IMR-90 (cell line): Measurements from ENCODE around the gene CRYBG2. TPM values are rescaled to one million over a fixed set of nuclear protein-coding genes. Genes with fewer than 3 reads are reported as not detected.

Experiments
- ATAC-seq: fragments of 200-7000 bp; cut with Tn5 transposase; 2 replicates; pipeline ENCODE4 v1.9.1; 2020; ENCODE audit warnings: low read depth, mild to moderate bottlenecking, moderate library complexity
- BruUV-seq: library from RNA; stranded (reverse); fragments of 400-500 nt; replicated peaks from 2 replicates; lab custom pipeline; 2021; lab: Mats Ljungman, UMichigan
- CTCF ChIA-PET: fragments of 300-600 bp; formaldehyde crosslinking; extraction: SDS; loops from one replicate; lab custom pipeline; 2021; ENCODE audit warnings: antibody characterized with exemption; lab: Yijun Ruan, JAX
- POLR2A ChIA-PET: fragments of 300-600 bp; sonication (Branson Sonifier 250); formaldehyde crosslinking; loops from one replicate; lab custom pipeline; 2022; ENCODE audit warnings: antibody characterized with exemption; ENCODE audit not compliant: unreplicated experiment; lab: Charles Lee
- DNase-seq: peaks from one replicate; pipeline ENCODE4 v3.0.0; 2013
- H2AFZ ChIP-seq: replicated peaks from 2 replicates; pipeline ENCODE3; 2013; ENCODE audit warnings: low read length, mild to moderate bottlenecking; ENCODE audit not compliant: poor library complexity
- H2AK5ac ChIP-seq: 2 replicates; pipeline ENCODE4 v1.6.1; 2013; ENCODE audit warnings: low read depth, low read length, inconsistent platforms
- H2AK9ac ChIP-seq: replicated peaks from 2 replicates; pipeline ENCODE3; 2013; ENCODE audit warnings: mild to moderate bottlenecking, low read depth, low read length, moderate library complexity; ENCODE audit not compliant: poor library complexity
- H2BK120ac ChIP-seq: 2 replicates; pipeline ENCODE4 v1.6.1; 2013; ENCODE audit warnings: low read depth, low read length, inconsistent platforms
- H2BK15ac ChIP-seq: 3 replicates; pipeline ENCODE4 v1.6.1; 2013; ENCODE audit warnings: low read depth, low read length, inconsistent platforms
- H2BK20ac ChIP-seq: 2 replicates; pipeline ENCODE4 v1.6.1; 2013; ENCODE audit warnings: low read depth, mild to moderate bottlenecking, inconsistent platforms, low read length, moderate library complexity
- H2BK5ac ChIP-seq: 2 replicates; pipeline ENCODE4 v1.6.1; 2013; ENCODE audit warnings: mild to moderate bottlenecking, low read depth, low read length, inconsistent platforms; ENCODE audit not compliant: poor library complexity, severe bottlenecking
- H3K14ac ChIP-seq: replicated peaks from 2 replicates; pipeline ENCODE4 v1.6.1; 2013; ENCODE audit warnings: low read depth, low read length, inconsistent platforms
- H3K18ac ChIP-seq: 2 replicates; pipeline ENCODE4 v1.6.1; 2013; ENCODE audit warnings: low read depth, low read length, control low read depth
- H3K23ac ChIP-seq: 2 replicates; pipeline ENCODE4 v1.6.1; 2013; ENCODE audit warnings: low read depth, low read length, inconsistent platforms
- H3K27ac ChIP-seq: 2 replicates; pipeline ENCODE4 v1.5.1; 2013; ENCODE audit warnings: mild to moderate bottlenecking, control low read depth, low read length; ENCODE audit not compliant: insufficient read depth
- H3K27me3 ChIP-seq: 2 replicates; pipeline ENCODE4 v1.6.1; 2013; ENCODE audit warnings: low read length; ENCODE audit not compliant: control insufficient read depth, insufficient read depth
- H3K36me3 ChIP-seq: 2 replicates; pipeline ENCODE4 v1.6.1; 2013; ENCODE audit warnings: low read length, mixed read lengths; ENCODE audit not compliant: control insufficient read depth, insufficient read depth
- H3K4ac ChIP-seq: 2 replicates; pipeline ENCODE4 v1.6.1; 2013; ENCODE audit warnings: low read depth, low read length, inconsistent platforms
- H3K4me1 ChIP-seq: 2 replicates; pipeline ENCODE4 v1.6.1; 2013; ENCODE audit warnings: low read length, mixed read lengths; ENCODE audit not compliant: control insufficient read depth, insufficient read depth
- H3K4me2 ChIP-seq: 2 replicates; pipeline ENCODE4 v1.6.1; 2013; ENCODE audit warnings: low read depth, mild to moderate bottlenecking, control low read depth, low read length, moderate library complexity
- H3K4me3 ChIP-seq: 2 replicates; pipeline ENCODE4 v1.5.1; 2013; ENCODE audit warnings: low read depth, mild to moderate bottlenecking, control low read depth, low read length, moderate library complexity; ENCODE audit not compliant: insufficient read depth
- H3K56ac ChIP-seq: 2 replicates; pipeline ENCODE4 v1.6.1; 2013; ENCODE audit warnings: low read length, inconsistent platforms; ENCODE audit not compliant: insufficient read depth; ENCODE audit errors: extremely low read depth
- H3K79me1 ChIP-seq, 2 experiments: 2 replicates each; pipeline ENCODE4 v1.6.1; 2013; ENCODE audit warnings: low read length in 2 of 2, inconsistent platforms in 1 of 2, low read depth in 1 of 2
- H3K9ac ChIP-seq: 2 replicates; pipeline ENCODE4 v1.6.1; 2013; ENCODE audit warnings: low read depth, low read length, control low read depth
- H3K9me1 ChIP-seq: 2 replicates; pipeline ENCODE4 v1.6.1; 2013; ENCODE audit warnings: low read length, inconsistent platforms; ENCODE audit not compliant: insufficient read depth
- H3K9me3 ChIP-seq: 2 replicates; pipeline ENCODE4 v1.6.1; 2013; ENCODE audit warnings: low read length; ENCODE audit not compliant: control insufficient read depth, insufficient read depth
- H4K20me1 ChIP-seq: 2 replicates; pipeline ENCODE4 v1.6.1; 2013; ENCODE audit warnings: low read length, inconsistent platforms; ENCODE audit not compliant: insufficient read depth
- H4K5ac ChIP-seq: 2 replicates; pipeline ENCODE4 v1.6.1; 2013; ENCODE audit warnings: mild to moderate bottlenecking, low read depth, low read length, control low read depth
- H4K8ac ChIP-seq, 2 experiments: 2 replicates each; pipeline ENCODE4 v1.6.1; 2013; ENCODE audit warnings: low read depth in 2 of 2, low read length in 2 of 2, control low read depth in 1 of 2, inconsistent platforms in 1 of 2
- H4K91ac ChIP-seq: 2 replicates; pipeline ENCODE4 v1.6.1; 2013; ENCODE audit warnings: low read depth, low read length, inconsistent platforms; ENCODE audit not compliant: insufficient read depth
- BHLHE40 ChIP-seq: fragments of 150-350 bp; IDR thresholded peaks from 2 replicates; pipeline ENCODE4 v1.6.1; 2016; ENCODE audit warnings: mild to moderate bottlenecking, low read depth, low read length
- CHD1 ChIP-seq: IDR thresholded peaks from 2 replicates; pipeline ENCODE4 v1.6.1; 2012; ENCODE audit warnings: low read depth, low read length, improper control_type of control experiment
- FOS ChIP-seq: fragments of 150-350 bp; IDR thresholded peaks from 2 replicates; pipeline ENCODE4 v1.6.1; 2016; ENCODE audit warnings: low read depth, low read length
- MAZ ChIP-seq: IDR thresholded peaks from 2 replicates; pipeline ENCODE4 v1.6.1; 2012; ENCODE audit warnings: low read depth, mild to moderate bottlenecking, low read length, improper control_type of control experiment, moderate library complexity, borderline replicate concordance
- NFE2L2 ChIP-seq: fragments of 150-350 bp; IDR thresholded peaks from 2 replicates; pipeline ENCODE4 v1.6.1; 2016; ENCODE audit warnings: low read depth, mild to moderate bottlenecking, low read length
- POLR2A ChIP-seq: IDR thresholded peaks from 2 replicates; pipeline ENCODE4 v1.6.1; 2012; ENCODE audit warnings: mild to moderate bottlenecking, low read depth, low read length
- RAD21 ChIP-seq: IDR thresholded peaks from 2 replicates; pipeline ENCODE4 v1.6.1; 2012; ENCODE audit warnings: low read length, improper control_type of control experiment
- RCOR1 ChIP-seq: IDR thresholded peaks from 2 replicates; pipeline ENCODE4 v1.6.1; 2012; ENCODE audit warnings: mild to moderate bottlenecking, low read length, improper control_type of control experiment; ENCODE audit not compliant: insufficient replicate concordance
- RFX5 ChIP-seq: IDR thresholded peaks from 2 replicates; pipeline ENCODE4 v1.8.0; 2012; ENCODE audit warnings: low read depth, mild to moderate bottlenecking, low read length, moderate library complexity
- SMC3 ChIP-seq: fragments of 150-350 bp; IDR thresholded peaks from 2 replicates; pipeline ENCODE4 v1.6.1; 2016; ENCODE audit warnings: low read depth, mild to moderate bottlenecking, antibody characterized with exemption, low read length, moderate library complexity
- WGBS, 2 experiments: methylation state at CpG; one replicate each; pipeline versions ENCODE4 v1.1.5 to v1.1.7; 2013; ENCODE audit warnings: missing lambda C conversion rate in 2 of 2; ENCODE audit not compliant: insufficient read length in 1 of 2; ENCODE audit errors: extremely low coverage in 2 of 2; 5-methylcytosine and 5-hydroxymethylcytosine counted together
- dilution Hi-C: fragments of 300-500 bp; cut with HindIII; formaldehyde crosslinking; loops from one replicate; pipeline ENCODE4 v1.14.3; 2018; ENCODE audit warnings: low sequenced_read_pairs; ENCODE audit not compliant: unreplicated experiment
- in situ Hi-C: fragments of 300-500 bp; cut with MboI; formaldehyde crosslinking; loops from 3 replicates; pipeline ENCODE4 v1.14.3; 2019; ENCODE audit warnings: low sequenced_read_pairs, inconsistent platforms, mixed read lengths
- intact Hi-C: fragments of 100-400 bp; cut with micrococcal nuclease; formaldehyde crosslinking; loops from 2 replicates; pipeline ENCODE4 v1.10.0; 2022
- polyA plus RNA-seq, 3 experiments: library from polyadenylated mRNA; depleted of rRNA; stranded (reverse); fragments of >200 nt; gene quantifications; 2 replicates each; pipeline ENCODE4 v1.2.3, GENCODE V29; 2012; ENCODE audit warnings: low replicate concordance in 1 of 3
- total RNA-seq: library from RNA; depleted of rRNA; stranded (reverse); fragments of >200 nt; gene quantifications from 2 replicates; pipeline ENCODE4 v1.2.3, GENCODE V29; 2012
- TF ChIP-seq, protein P1 (sequence below): fragments of 150-350 bp; IDR thresholded peaks from 2 replicates; pipeline ENCODE4 v1.6.1; 2016; ENCODE audit warnings: low read depth, mild to moderate bottlenecking, low read length, moderate library complexity, borderline replicate concordance
- TF ChIP-seq, protein P2 (sequence below): fragments of 150-350 bp; IDR thresholded peaks from 2 replicates; pipeline ENCODE4 v1.6.1; 2017; ENCODE audit warnings: mild to moderate bottlenecking, antibody characterized with exemption, low read length, low read depth
- TF ChIP-seq, protein P3 (sequence below): conservative IDR thresholded peaks from 2 replicates; pipeline ENCODE4 v1.5.1; 2012; ENCODE audit warnings: mild to moderate bottlenecking, low read depth, low read length, improper control_type of control experiment

Gene CRYBG2
- total and polyA plus RNA-seq, 2 of the 4 experiments (the other 2 are of a cell fraction), result not detected

DNA sequence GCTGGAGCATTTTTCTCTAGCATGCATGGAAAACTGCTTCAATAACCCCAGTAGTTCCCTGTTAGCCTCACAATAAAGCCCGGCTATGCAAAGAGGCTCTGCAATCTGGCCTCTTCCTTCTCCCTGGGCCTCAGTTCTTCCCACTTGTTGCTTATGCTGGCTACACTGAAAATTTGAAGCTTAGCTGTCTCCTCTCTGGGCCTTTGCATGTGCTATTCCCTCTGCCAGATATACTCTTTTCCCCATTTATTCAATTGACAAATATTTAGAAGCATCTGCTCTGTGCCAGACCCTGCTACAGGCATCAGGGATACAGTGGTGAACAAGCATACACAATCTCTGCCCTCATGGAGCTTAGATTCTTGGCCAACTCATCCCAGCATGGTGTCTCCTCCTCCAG is 15.3 kb downstream of the CRYBG2 start:
- ChIA-PET CTCF (no interaction called here), POLR2A (interaction anchor here (0.9 kb wide), 1 partner anchor 17 kb away, joined by 3 read pairs; no protein-coding TSS in a partner anchor)
- dilution Hi-C loops, result no loop called here
- Histone ChIP-seq H2BK15ac (no peak overlapping the region), H3K56ac (no peak overlapping the region), H3K4me2 (no peak overlapping the region), H3K18ac (no peak overlapping the region), H2AK9ac (no peak overlapping the region), H2BK120ac (no peak overlapping the region), H4K8ac (no peak overlapping the region), H2AK5ac (no peak overlapping the region), H4K91ac (no peak overlapping the region), H3K4me1 (peaks cover 4% of the 10 kb centered on the region; the same call in 1 of the 2 replicates), H2AFZ (no peak overlapping the region), H3K4ac (no peak overlapping the region), H3K36me3 (no peaks in the 10 kb centered on the region), H2BK5ac (no peak overlapping the region), H3K27me3 (peaks cover 55% of the 10 kb centered on the region), H3K9me1 (no peaks in the 10 kb centered on the region), H3K9me3 (no peaks in the 10 kb centered on the region), H4K5ac (no peak overlapping the region), H3K79me1 (no peaks in the 10 kb centered on the region), H3K4me3 (no peak overlapping the region), H2BK20ac (no peak overlapping the region), H3K14ac (no peak overlapping the region), H3K9ac (no peak overlapping the region), H4K20me1 (no peaks in the 10 kb centered on the region), H3K23ac (no peak overlapping the region), H3K27ac (no peak overlapping the region)
- DNase-seq, result no peak
- TF ChIP-seq CHD1 (no peak), POLR2A (no peak), FOS (no peak), BHLHE40 (no peak), MAZ (no peak), RAD21 (no peak), SMC3 (no peak), RCOR1 (no peak), NFE2L2 (no peak), RFX5 (no peak)
- TF ChIP-seq, protein P1, sequence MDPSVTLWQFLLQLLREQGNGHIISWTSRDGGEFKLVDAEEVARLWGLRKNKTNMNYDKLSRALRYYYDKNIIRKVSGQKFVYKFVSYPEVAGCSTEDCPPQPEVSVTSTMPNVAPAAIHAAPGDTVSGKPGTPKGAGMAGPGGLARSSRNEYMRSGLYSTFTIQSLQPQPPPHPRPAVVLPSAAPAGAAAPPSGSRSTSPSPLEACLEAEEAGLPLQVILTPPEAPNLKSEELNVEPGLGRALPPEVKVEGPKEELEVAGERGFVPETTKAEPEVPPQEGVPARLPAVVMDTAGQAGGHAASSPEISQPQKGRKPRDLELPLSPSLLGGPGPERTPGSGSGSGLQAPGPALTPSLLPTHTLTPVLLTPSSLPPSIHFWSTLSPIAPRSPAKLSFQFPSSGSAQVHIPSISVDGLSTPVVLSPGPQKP, result no peak
- TF ChIP-seq, protein P2, sequence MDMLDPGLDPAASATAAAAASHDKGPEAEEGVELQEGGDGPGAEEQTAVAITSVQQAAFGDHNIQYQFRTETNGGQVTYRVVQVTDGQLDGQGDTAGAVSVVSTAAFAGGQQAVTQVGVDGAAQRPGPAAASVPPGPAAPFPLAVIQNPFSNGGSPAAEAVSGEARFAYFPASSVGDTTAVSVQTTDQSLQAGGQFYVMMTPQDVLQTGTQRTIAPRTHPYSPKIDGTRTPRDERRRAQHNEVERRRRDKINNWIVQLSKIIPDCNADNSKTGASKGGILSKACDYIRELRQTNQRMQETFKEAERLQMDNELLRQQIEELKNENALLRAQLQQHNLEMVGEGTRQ, result no peak
- TF ChIP-seq, protein P3, sequence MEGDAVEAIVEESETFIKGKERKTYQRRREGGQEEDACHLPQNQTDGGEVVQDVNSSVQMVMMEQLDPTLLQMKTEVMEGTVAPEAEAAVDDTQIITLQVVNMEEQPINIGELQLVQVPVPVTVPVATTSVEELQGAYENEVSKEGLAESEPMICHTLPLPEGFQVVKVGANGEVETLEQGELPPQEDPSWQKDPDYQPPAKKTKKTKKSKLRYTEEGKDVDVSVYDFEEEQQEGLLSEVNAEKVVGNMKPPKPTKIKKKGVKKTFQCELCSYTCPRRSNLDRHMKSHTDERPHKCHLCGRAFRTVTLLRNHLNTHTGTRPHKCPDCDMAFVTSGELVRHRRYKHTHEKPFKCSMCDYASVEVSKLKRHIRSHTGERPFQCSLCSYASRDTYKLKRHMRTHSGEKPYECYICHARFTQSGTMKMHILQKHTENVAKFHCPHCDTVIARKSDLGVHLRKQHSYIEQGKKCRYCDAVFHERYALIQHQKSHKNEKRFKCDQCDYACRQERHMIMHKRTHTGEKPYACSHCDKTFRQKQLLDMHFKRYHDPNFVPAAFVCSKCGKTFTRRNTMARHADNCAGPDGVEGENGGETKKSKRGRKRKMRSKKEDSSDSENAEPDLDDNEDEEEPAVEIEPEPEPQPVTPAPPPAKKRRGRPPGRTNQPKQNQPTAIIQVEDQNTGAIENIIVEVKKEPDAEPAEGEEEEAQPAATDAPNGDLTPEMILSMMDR, result no peak
- no TSS peak for BruUV-seq
- in situ Hi-C loops, result no loop called here
- WGBS, 2 experiments, result 100% methylated on average over 1 of the region's 1 CpG; no CpG with 5 or more reads in 1 of the 2 experiments
- intact Hi-C loops, result no loop called here
- ATAC-seq, result no peak
